Measurements from ENCODE around the gene BAG3. TPM values are rescaled to one million over a fixed set of nuclear protein-coding genes. Genes with fewer than 3 reads are reported as not detected.

The BAG3 gene
- total and polyA plus RNA-seq, 10 donors: 2.1 to 36.0 (median 16.7) TPM

DNA sequence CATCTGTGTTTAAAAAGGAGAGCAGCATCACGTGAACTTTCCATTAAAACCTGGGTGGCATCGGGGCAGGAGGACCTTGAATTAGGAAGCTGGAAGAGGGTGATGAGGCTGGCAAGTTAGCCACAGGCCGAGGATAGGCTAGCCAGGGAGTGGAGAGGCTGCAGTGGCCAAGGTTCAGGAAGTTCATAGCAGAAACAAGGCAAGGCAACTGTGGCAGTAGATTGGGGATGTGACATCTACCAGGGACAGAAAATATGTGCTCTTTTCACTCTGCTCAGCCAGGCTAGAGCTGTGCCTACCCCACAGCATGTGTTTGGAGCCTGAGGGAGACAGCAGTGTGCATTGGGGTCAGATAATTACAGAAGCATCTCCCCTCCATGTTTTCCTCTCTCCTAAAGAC lies 72.4 kb downstream of the BAG3 start:
- Histone ChIP-seq H3K27ac (peak overlapping the region in 5 of 8 donors; percentile 43 to 95 (median 93)), H3K9me3 (no peaks in the 10 kb centered on the region), H3K4me3 (no peak overlapping the region), H3K4me1 (peaks cover 16 to 49% (median 41%) of the 10 kb centered on the region in 6 donors), H3K36me3 (no peaks in the 10 kb centered on the region), H3K27me3 (replicated peaks in 1 of 7) (no peaks in the 10 kb centered on the region)
- WGBS, 5 donors: 61 to 83% (median 79%) methylated on average over 3 of the region's 3 CpGs
- TF ChIP-seq, protein P1, sequence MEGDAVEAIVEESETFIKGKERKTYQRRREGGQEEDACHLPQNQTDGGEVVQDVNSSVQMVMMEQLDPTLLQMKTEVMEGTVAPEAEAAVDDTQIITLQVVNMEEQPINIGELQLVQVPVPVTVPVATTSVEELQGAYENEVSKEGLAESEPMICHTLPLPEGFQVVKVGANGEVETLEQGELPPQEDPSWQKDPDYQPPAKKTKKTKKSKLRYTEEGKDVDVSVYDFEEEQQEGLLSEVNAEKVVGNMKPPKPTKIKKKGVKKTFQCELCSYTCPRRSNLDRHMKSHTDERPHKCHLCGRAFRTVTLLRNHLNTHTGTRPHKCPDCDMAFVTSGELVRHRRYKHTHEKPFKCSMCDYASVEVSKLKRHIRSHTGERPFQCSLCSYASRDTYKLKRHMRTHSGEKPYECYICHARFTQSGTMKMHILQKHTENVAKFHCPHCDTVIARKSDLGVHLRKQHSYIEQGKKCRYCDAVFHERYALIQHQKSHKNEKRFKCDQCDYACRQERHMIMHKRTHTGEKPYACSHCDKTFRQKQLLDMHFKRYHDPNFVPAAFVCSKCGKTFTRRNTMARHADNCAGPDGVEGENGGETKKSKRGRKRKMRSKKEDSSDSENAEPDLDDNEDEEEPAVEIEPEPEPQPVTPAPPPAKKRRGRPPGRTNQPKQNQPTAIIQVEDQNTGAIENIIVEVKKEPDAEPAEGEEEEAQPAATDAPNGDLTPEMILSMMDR (IDR thresholded peaks at IDR 0.05 in 8 of 11, conservative IDR thresholded peaks at IDR 0.05 in 3 of 11): no peak
- TF ChIP-seq POLR2A (IDR thresholded peaks at IDR 0.05): no peak
- TF ChIP-seq POLR2AphosphoS5 (IDR thresholded peaks at IDR 0.05): no peak
- intact Hi-C loops (cut with DNase I; ENCODE audit: low total_unique reads): no loop called here
- DNase-seq: no peak

DNA sequence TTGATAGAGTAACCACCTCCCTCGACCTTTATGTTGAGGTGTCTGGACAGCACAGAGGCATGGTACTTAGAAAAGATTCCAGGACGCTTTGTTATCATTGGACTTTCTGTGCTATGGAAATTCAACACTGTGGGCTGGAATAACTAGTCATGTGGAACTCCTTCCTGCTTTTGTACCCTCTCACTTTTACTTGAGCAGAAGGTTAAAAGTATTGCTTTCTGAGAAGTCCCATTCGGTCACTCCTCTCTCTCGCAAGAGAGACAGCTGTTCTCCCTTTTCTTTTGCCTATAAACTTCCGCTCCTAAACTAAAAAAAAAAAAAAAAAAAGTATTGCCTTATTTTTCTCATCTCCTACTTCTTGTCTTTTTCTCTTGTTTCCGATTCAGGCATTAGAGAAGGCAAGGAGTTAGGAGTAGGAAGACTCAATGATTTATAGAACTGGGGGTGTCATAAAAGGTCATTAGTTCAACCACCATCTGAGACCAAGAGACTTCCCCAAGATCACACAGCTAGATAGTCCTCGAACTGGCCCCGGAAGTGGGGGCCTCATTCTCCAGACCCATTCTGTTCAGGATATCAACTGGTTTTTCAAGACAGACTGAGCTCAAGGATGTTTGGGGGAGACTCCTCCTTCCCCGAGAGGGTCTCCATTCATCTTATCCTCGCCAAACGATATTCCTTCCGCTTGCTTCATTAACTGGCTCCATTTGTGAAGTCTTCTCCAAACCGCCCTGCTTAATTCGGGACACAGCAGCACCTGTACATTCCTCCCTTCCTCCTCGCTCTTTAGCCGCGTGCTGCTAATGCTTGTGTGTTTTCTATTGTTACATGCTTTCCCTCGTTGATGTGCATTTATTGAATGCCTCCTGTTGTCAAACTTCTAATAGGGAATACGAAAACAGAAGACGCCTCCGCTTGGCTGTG lies 73.7 kb downstream of the BAG3 start:
- DNase-seq: no peak
- Histone ChIP-seq H3K4me3 (peak overlapping the region; percentile 63 to 93 (median 81)), H3K4me1 (peaks cover 16 to 55% (median 42%) of the 10 kb centered on the region in 6 donors), H3K27ac (peak overlapping the region; percentile 79 to 95 (median 94)), H3K27me3 (replicated peaks in 1 of 7) (no peaks in the 10 kb centered on the region), H3K9me3 (no peaks in the 10 kb centered on the region), H3K36me3 (no peaks in the 10 kb centered on the region)
- WGBS, 5 donors: 22 to 34% (median 28%) methylated on average over 21 of the region's 21 CpGs
- intact Hi-C loops (cut with DNase I; ENCODE audit: low total_unique reads): no loop called here
- TF ChIP-seq, protein P1 (IDR thresholded peaks at IDR 0.05 in 8 of 11, conservative IDR thresholded peaks at IDR 0.05 in 3 of 11): no peak
- TF ChIP-seq POLR2A (IDR thresholded peaks at IDR 0.05) (no peak), POLR2AphosphoS5 (IDR thresholded peaks at IDR 0.05) (no peak)

DNA sequence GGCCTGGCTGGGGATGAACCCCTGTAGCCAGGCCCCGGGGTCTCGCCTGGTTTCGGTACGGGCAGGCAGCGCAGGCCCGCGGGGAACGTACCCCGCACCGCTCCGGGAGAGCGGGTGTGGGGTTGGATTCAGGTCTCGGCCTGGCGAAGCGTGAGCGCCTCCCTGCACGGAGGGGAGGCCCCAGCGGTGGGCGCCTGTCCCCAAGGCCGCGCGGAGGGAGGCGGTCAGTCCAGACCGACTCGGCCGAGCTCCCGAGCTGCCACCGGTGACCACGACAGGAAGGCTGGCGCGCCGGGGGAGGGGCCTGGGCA lies 74.3 kb downstream of the BAG3 start:
- peak overlapping the region; percentile 63 to 93 (median 81) for H3K4me3 ChIP-seq
- WGBS, 5 donors: 0 to 1% (median 1%) methylated on average over 20 to 32 of the region's 32 CpGs
- no peak for DNase-seq
- H3K4me1 ChIP-seq: peaks cover 16 to 55% (median 42%) of the 10 kb centered on the region in 6 donors
- peak overlapping the region; percentile 79 to 95 (median 94) for H3K27ac ChIP-seq
- intact Hi-C loops (cut with DNase I; ENCODE audit: low total_unique reads): no loop called here
- H3K9me3 ChIP-seq: no peaks in the 10 kb centered on the region
- peak in 1 of 3 donors; percentile 40 for TF ChIP-seq POLR2A (IDR thresholded peaks at IDR 0.05)
- TF ChIP-seq POLR2AphosphoS5 (IDR thresholded peaks at IDR 0.05): peak; percentile 94 to 96 (median 96)
- TF ChIP-seq, protein P1 (IDR thresholded peaks at IDR 0.05 in 8 of 11, conservative IDR thresholded peaks at IDR 0.05 in 3 of 11): no peak
- H3K27me3 ChIP-seq (replicated peaks in 1 of 7): no peaks in the 10 kb centered on the region
- no peaks in the 10 kb centered on the region for H3K36me3 ChIP-seq
